SK-N-SH treated with all-trans-retinoic acid at 6 μM for 48 hours (cell line): ENCODE measurements around the gene PAX1.

Experiments used
- SNAI2 ChIP-seq: fragments of 250-450 bp; sonication (Bioruptor Pico); IDR thresholded peaks from 2 replicates; pipeline ENCODE4 v1.5.0; 2020; ENCODE audit warnings: mild to moderate bottlenecking, moderate library complexity
- TOX ChIP-seq: fragments of 250-450 bp; sonication (Bioruptor Pico); IDR thresholded peaks from 2 replicates; pipeline ENCODE4 v1.8.0; 2021; ENCODE audit warnings: mild to moderate bottlenecking, moderate library complexity, borderline replicate concordance
- ZC3H10 ChIP-seq: fragments of 250-450 bp; sonication (Bioruptor Pico); IDR thresholded peaks from 2 replicates; pipeline ENCODE4 v1.5.1; 2021; ENCODE audit warnings: mild to moderate bottlenecking, moderate library complexity
- ZFP3 ChIP-seq: fragments of 250-450 bp; sonication (Bioruptor Pico); IDR thresholded peaks from 2 replicates; pipeline ENCODE4 v1.5.0; 2020; ENCODE audit warnings: mild to moderate bottlenecking, moderate library complexity
- ZNF70 ChIP-seq: fragments of 450-650 bp; formaldehyde crosslinking; IDR thresholded peaks from 2 replicates; pipeline ENCODE4 v1.5.0; 2020; ENCODE audit warnings: mild to moderate bottlenecking, moderate library complexity
- ZNF8 ChIP-seq: fragments of 450-650 bp; formaldehyde crosslinking; IDR thresholded peaks from 2 replicates; pipeline ENCODE4 v1.5.0; 2020; ENCODE audit warnings: mild to moderate bottlenecking, moderate library complexity
- TF ChIP-seq, protein P1 (sequence below): fragments of 250-450 bp; sonication (Bioruptor Pico); IDR thresholded peaks from 2 replicates; pipeline ENCODE4 v1.5.1; 2020; ENCODE audit warnings: low read depth, mild to moderate bottlenecking, moderate library complexity

DNA sequence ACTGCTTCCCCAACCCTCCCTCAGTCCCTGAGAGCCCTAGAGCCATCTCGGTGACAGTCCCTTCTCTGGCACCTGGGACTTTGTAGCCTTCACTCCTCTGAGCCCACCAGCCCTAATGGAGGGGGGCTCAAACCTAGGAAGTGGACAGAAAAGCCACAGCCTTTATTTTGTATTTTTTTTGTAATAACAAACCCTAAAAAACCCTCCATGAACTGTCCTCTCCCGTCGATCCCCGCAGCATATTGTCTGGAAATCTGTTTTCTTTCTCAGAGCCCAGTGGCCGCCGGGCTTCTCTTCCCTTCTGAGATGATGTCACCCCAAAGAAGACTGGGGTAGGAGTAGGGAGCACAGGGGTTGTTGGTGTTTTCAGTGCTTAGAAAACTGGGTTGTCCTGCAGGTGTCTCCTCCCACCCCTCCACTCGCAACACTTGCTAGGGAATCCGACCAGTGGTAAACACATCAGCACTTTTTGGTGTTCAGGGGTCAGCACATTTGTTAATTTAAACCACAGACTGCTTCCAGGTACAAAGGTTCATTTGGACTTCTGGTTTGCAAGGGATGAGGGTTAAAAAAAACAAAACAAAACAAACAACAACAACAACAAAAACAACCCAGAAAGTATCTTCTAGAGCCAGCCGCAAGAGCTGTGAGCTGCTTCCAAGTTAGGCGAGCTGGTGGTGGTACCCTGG lies 9.9 kb downstream of the PAX1 start:
- TF ChIP-seq, protein P1, sequence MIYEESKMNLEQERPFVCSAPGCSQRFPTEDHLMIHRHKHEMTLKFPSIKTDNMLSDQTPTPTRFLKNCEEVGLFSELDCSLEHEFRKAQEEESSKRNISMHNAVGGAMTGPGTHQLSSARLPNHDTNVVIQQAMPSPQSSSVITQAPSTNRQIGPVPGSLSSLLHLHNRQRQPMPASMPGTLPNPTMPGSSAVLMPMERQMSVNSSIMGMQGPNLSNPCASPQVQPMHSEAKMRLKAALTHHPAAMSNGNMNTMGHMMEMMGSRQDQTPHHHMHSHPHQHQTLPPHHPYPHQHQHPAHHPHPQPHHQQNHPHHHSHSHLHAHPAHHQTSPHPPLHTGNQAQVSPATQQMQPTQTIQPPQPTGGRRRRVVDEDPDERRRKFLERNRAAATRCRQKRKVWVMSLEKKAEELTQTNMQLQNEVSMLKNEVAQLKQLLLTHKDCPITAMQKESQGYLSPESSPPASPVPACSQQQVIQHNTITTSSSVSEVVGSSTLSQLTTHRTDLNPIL (CRISPR knock-in tag): no peak
- no peak for TF ChIP-seq ZC3H10 (CRISPR knock-in tag)
- no peak for TF ChIP-seq ZNF70 (CRISPR knock-in tag)
- TF ChIP-seq TOX (CRISPR knock-in tag): no peak
- no peak for TF ChIP-seq ZNF8 (CRISPR knock-in tag)
- no peak for TF ChIP-seq SNAI2 (CRISPR knock-in tag)
- TF ChIP-seq ZFP3 (CRISPR knock-in tag): no peak
